Measurements from ENCODE around the gene UTP18. TPM values are rescaled to one million over a fixed set of nuclear protein-coding genes. Genes with fewer than 3 reads are reported as not detected.

UTP18 gene
- total RNA-seq, 1 experiment from 2014 or later: 96.3 TPM

DNA sequence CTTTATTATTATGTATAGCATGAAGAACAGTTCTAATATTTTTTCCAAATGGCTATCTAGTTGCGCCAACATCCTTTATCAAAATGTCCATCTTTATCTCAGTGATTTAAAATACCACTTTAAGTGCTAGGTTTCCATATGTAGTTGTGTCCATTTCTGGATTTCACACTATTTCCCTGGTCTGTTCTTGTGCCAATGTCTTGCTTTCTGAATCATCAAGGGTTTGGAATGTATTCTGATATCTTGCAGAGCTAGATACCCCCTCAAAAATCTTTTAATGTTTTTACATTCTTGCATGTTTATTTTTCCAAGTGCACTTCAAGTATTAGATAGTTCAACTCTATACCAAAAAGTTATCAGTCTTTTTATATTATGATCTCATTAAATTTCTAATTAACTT is 14.8 kb upstream of the UTP18 start:
- no peak for ATAC-seq
- ChIA-PET POLR2A (no interaction called here), CTCF (no interaction called here)
- intact Hi-C loops (cut with micrococcal nuclease; ENCODE audit: unreplicated experiment): no loop called here
- Histone ChIP-seq H3K4me1 (ENCODE audit: control insufficient read depth, insufficient read depth, low read length) (no peaks in the 10 kb centered on the region), H3K9me3 (ENCODE audit: control insufficient read depth, insufficient read depth, low read depth, low read length) (no peaks in the 10 kb centered on the region), H3K27ac (ENCODE audit: low read length) (no peak overlapping the region), H3K36me3 (ENCODE audit: control insufficient read depth, insufficient read depth, low read length) (no peaks in the 10 kb centered on the region), H3K4me3 (ENCODE audit: low read depth in 2 of 2, low read length in 2 of 2) (no peak overlapping the region), H3K27me3 (ENCODE audit: control insufficient read depth, insufficient read depth, low read length) (no peaks in the 10 kb centered on the region)
- BruUV-seq (replicated peaks): no TSS peak
- TF ChIP-seq, protein P1, sequence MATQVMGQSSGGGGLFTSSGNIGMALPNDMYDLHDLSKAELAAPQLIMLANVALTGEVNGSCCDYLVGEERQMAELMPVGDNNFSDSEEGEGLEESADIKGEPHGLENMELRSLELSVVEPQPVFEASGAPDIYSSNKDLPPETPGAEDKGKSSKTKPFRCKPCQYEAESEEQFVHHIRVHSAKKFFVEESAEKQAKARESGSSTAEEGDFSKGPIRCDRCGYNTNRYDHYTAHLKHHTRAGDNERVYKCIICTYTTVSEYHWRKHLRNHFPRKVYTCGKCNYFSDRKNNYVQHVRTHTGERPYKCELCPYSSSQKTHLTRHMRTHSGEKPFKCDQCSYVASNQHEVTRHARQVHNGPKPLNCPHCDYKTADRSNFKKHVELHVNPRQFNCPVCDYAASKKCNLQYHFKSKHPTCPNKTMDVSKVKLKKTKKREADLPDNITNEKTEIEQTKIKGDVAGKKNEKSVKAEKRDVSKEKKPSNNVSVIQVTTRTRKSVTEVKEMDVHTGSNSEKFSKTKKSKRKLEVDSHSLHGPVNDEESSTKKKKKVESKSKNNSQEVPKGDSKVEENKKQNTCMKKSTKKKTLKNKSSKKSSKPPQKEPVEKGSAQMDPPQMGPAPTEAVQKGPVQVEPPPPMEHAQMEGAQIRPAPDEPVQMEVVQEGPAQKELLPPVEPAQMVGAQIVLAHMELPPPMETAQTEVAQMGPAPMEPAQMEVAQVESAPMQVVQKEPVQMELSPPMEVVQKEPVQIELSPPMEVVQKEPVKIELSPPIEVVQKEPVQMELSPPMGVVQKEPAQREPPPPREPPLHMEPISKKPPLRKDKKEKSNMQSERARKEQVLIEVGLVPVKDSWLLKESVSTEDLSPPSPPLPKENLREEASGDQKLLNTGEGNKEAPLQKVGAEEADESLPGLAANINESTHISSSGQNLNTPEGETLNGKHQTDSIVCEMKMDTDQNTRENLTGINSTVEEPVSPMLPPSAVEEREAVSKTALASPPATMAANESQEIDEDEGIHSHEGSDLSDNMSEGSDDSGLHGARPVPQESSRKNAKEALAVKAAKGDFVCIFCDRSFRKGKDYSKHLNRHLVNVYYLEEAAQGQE (IDR thresholded peaks at IDR 0.05; ENCODE audit: insufficient read depth in 1 of 2, low read depth in 2 of 2, low read length in 1 of 2): no peak
- TF ChIP-seq POLR2AphosphoS5 (IDR thresholded peaks at IDR 0.05; ENCODE audit: low read depth, low read length): no peak
- TF ChIP-seq SIN3A (IDR thresholded peaks at IDR 0.05; ENCODE audit: borderline replicate concordance, insufficient read depth, low read depth, low read length): no peak
- TF ChIP-seq, protein P2, sequence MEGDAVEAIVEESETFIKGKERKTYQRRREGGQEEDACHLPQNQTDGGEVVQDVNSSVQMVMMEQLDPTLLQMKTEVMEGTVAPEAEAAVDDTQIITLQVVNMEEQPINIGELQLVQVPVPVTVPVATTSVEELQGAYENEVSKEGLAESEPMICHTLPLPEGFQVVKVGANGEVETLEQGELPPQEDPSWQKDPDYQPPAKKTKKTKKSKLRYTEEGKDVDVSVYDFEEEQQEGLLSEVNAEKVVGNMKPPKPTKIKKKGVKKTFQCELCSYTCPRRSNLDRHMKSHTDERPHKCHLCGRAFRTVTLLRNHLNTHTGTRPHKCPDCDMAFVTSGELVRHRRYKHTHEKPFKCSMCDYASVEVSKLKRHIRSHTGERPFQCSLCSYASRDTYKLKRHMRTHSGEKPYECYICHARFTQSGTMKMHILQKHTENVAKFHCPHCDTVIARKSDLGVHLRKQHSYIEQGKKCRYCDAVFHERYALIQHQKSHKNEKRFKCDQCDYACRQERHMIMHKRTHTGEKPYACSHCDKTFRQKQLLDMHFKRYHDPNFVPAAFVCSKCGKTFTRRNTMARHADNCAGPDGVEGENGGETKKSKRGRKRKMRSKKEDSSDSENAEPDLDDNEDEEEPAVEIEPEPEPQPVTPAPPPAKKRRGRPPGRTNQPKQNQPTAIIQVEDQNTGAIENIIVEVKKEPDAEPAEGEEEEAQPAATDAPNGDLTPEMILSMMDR (IDR thresholded peaks at IDR 0.05): no peak
- TF ChIP-seq TCF7L2 (IDR thresholded peaks at IDR 0.05; ENCODE audit: low read depth, low read length): no peak
- DNase-seq (ENCODE audit: low read depth, low spot score): no peak
- in situ Hi-C loops (cut with HindIII; ENCODE audit: low pct_unique_long_range_greater_than_20kb, low sequenced_read_pairs): no loop called here

DNA sequence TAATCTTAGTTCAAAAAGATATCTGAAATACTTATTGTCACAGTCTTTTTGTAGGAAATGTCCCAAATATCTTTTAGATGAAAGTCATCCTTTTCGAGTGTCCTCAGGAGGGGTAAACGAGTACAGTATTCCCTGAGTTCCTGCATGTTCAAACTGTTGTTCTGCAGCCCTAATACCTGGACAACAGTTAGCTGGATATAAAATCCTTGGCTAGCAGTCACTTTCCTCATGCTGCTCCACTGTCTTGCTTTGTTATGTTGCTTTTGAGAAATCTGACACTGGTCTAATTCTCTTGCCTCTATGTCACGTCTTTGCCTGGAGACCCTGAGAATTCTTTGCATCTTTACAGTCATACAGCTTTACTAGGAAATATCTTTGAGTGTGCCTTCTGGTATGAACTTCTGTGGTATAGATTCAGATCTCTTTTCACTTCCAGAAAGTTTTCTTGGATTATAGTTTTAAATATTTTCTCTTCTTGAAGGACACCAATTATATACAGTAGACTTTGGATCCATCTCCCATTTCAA is 10.0 kb upstream of the UTP18 start:
- CTCF ChIA-PET: no interaction called here
- ATAC-seq (no peak), DNase-seq (ENCODE audit: low read depth, low spot score) (no peak)
- Histone ChIP-seq H3K36me3 (ENCODE audit: control insufficient read depth, insufficient read depth, low read length) (peaks cover 12% of the 10 kb centered on the region; the same call in 1 of the 2 replicates), H3K4me3 (ENCODE audit: low read depth in 2 of 2, low read length in 2 of 2) (no peak overlapping the region), H3K9me3 (ENCODE audit: control insufficient read depth, insufficient read depth, low read depth, low read length) (no peaks in the 10 kb centered on the region), H3K27me3 (ENCODE audit: control insufficient read depth, insufficient read depth, low read length) (no peaks in the 10 kb centered on the region), H3K4me1 (ENCODE audit: control insufficient read depth, insufficient read depth, low read length) (no peaks in the 10 kb centered on the region), H3K27ac (ENCODE audit: low read length) (no peak overlapping the region)
- POLR2A ChIA-PET: no interaction called here
- intact Hi-C loops (cut with micrococcal nuclease; ENCODE audit: unreplicated experiment): no loop called here
- TF ChIP-seq, protein P1 (IDR thresholded peaks at IDR 0.05; ENCODE audit: insufficient read depth in 1 of 2, low read depth in 2 of 2, low read length in 1 of 2): no peak
- TF ChIP-seq, protein P2 (IDR thresholded peaks at IDR 0.05): no peak
- no peak for TF ChIP-seq POLR2AphosphoS5 (IDR thresholded peaks at IDR 0.05; ENCODE audit: low read depth, low read length)
- no peak for TF ChIP-seq SIN3A (IDR thresholded peaks at IDR 0.05; ENCODE audit: borderline replicate concordance, insufficient read depth, low read depth, low read length)
- in situ Hi-C loops (cut with HindIII; ENCODE audit: low pct_unique_long_range_greater_than_20kb, low sequenced_read_pairs): no loop called here
- BruUV-seq (replicated peaks): TSS peak; percentile 31

Data from Panc1 (cell line).